Neural cell (in vitro differentiated cells): ENCODE measurements around the gene GLCE. TPM values are rescaled to one million over a fixed set of nuclear protein-coding genes. Genes with fewer than 3 reads are reported as not detected.

ENCODE experiments used
- H2AFZ ChIP-seq: fragments of 200-600, 300-800 bp; sonication (generic), shearing (Covaris generic); 2 replicates; pipeline ENCODE4 v1.6.0; 2014; ENCODE audit warnings: low read depth, mild to moderate bottlenecking, antibody characterized with exemption, low read length, moderate library complexity
- H3F3A ChIP-seq: fragments of 200-600 bp; shearing (Covaris generic); 2 replicates; pipeline ENCODE4 v1.6.1; 2016; ENCODE audit warnings: mild to moderate bottlenecking, moderate library complexity, mixed read lengths, antibody characterized with exemption, low read length; ENCODE audit not compliant: insufficient read depth, poor library complexity, severe bottlenecking
- H3K27ac ChIP-seq: fragments of 200-600, 300-800 bp; sonication (generic), shearing (Covaris generic); 2 replicates; pipeline ENCODE4 v1.5.1; 2014; ENCODE audit warnings: mild to moderate bottlenecking, low read length, moderate library complexity
- H3K27me3 ChIP-seq: fragments of 300-800, 200-600 bp; sonication (generic), shearing (Covaris generic); 2 replicates; pipeline ENCODE4 v1.6.0; 2014; ENCODE audit warnings: mild to moderate bottlenecking, low read depth, low read length, moderate library complexity; ENCODE audit not compliant: insufficient read depth
- H3K36me3 ChIP-seq: fragments of 300-800, 200-600 bp; sonication (generic), shearing (Covaris generic); 2 replicates; pipeline ENCODE4 v1.5.1; 2014; ENCODE audit warnings: mild to moderate bottlenecking, antibody characterized with exemption, low read length, moderate library complexity; ENCODE audit not compliant: insufficient read depth
- H3K4me2 ChIP-seq: fragments of 300-800, 200-600 bp; sonication (generic), shearing (Covaris generic); 2 replicates; pipeline ENCODE4 v1.6.0; 2014; ENCODE audit warnings: mild to moderate bottlenecking, low read length
- H3K4me3 ChIP-seq: fragments of 300-800, 200-600 bp; sonication (generic), shearing (Covaris generic); 2 replicates; pipeline ENCODE4 v1.5.1; 2014; ENCODE audit warnings: mild to moderate bottlenecking, low read length, moderate library complexity
- H3K79me2 ChIP-seq: fragments of 200-600 bp; shearing (Covaris generic); replicated peaks from 2 replicates; pipeline ENCODE4 v1.6.0; 2014; ENCODE audit warnings: mild to moderate bottlenecking, low read length, moderate library complexity; ENCODE audit not compliant: insufficient read depth
- H3K9ac ChIP-seq: fragments of 300-800, 200-600 bp; sonication (generic), shearing (Covaris generic); 2 replicates; pipeline ENCODE4 v1.6.1; 2016; ENCODE audit warnings: mild to moderate bottlenecking, low read length, mixed read lengths
- H3K9me2 ChIP-seq: fragments of 200-600 bp; shearing (Covaris generic); 2 replicates; pipeline ENCODE4 v1.6.1; 2016; ENCODE audit warnings: mild to moderate bottlenecking, low read length, mixed read lengths; ENCODE audit not compliant: insufficient read depth
- H3K9me3 ChIP-seq: fragments of 200-600, 300-800 bp; sonication (generic), shearing (Covaris generic); 2 replicates; pipeline ENCODE4 v1.6.1; 2016; ENCODE audit warnings: mild to moderate bottlenecking, mixed run types, low read length, moderate library complexity, mixed read lengths
- H4K20me1 ChIP-seq: fragments of 200-600 bp; shearing (Covaris generic); 2 replicates; pipeline ENCODE4 v1.6.1; 2016; ENCODE audit warnings: mild to moderate bottlenecking, mixed run types; ENCODE audit not compliant: insufficient read depth
- EP300 ChIP-seq: fragments of 450-650 bp; conservative IDR thresholded peaks from 2 replicates; pipeline ENCODE4 v1.6.1; 2014; ENCODE audit warnings: antibody characterized with exemption, mild to moderate bottlenecking, moderate library complexity; ENCODE audit not compliant: poor library complexity, severe bottlenecking
- EZH2 ChIP-seq: fragments of 200-600, 300-800 bp; shearing (Covaris generic), sonication (generic); IDR thresholded peaks from 2 replicates; pipeline ENCODE4 v1.6.1; 2014; ENCODE audit warnings: antibody characterized with exemption, low read length, borderline replicate concordance, mild to moderate bottlenecking; ENCODE audit not compliant: insufficient read depth, poor library complexity, severe bottlenecking
- MXI1 ChIP-seq: fragments of 450-650 bp; conservative IDR thresholded peaks from 2 replicates; pipeline ENCODE4 v1.6.1; 2014; ENCODE audit warnings: antibody characterized with exemption, mild to moderate bottlenecking; ENCODE audit not compliant: poor library complexity, severe bottlenecking
- POLR2AphosphoS5 ChIP-seq: IDR thresholded peaks from 2 replicates; pipeline ENCODE4 v1.6.1; 2012
- RAD21 ChIP-seq: fragments of 450-650 bp; conservative IDR thresholded peaks from 2 replicates; pipeline ENCODE4 v1.6.1; 2014; ENCODE audit warnings: antibody characterized with exemption, mild to moderate bottlenecking, moderate library complexity
- REST ChIP-seq: IDR thresholded peaks from 2 replicates; pipeline ENCODE4 v1.6.1; 2012; ENCODE audit warnings: borderline replicate concordance
- SMC3 ChIP-seq: fragments of 450-650 bp; conservative IDR thresholded peaks from 2 replicates; pipeline ENCODE4 v1.6.1; 2014; ENCODE audit warnings: antibody characterized with exemption, mild to moderate bottlenecking, moderate library complexity; ENCODE audit not compliant: poor library complexity
- TAF1 ChIP-seq: IDR thresholded peaks from 2 replicates; pipeline ENCODE4 v1.6.1; 2012; ENCODE audit warnings: low read depth
- polyA plus RNA-seq: library from polyadenylated mRNA; depleted of rRNA; stranded (reverse); fragments of >200 nt; gene quantifications from 2 replicates; pipeline ENCODE4 v1.2.3, GENCODE V29; 2014
- TF ChIP-seq, protein P1 (sequence below): fragments of 450-650 bp; IDR thresholded peaks from 2 replicates; pipeline ENCODE4 v1.5.1; 2014; ENCODE audit warnings: antibody characterized with exemption, mild to moderate bottlenecking, moderate library complexity; ENCODE audit not compliant: poor library complexity, severe bottlenecking

GLCE gene
- polyA plus RNA-seq, 1 donor from 2014 or later: 31.5 TPM

GRCh38 chr15:69140306-69140705 lies 20.1 kb upstream of the GLCE start:
- Histone ChIP-seq H3K9me3 (no peaks in the 10 kb centered on the region), H3K27ac (no peak overlapping the region), H3K9ac (no peak overlapping the region), H3K36me3 (no peaks in the 10 kb centered on the region), H3K27me3 (no peaks in the 10 kb centered on the region), H3F3A (no peaks in the 10 kb centered on the region), H4K20me1 (no peaks in the 10 kb centered on the region), H2AFZ (no peak overlapping the region), H3K9me2 (no peaks in the 10 kb centered on the region), H3K79me2 (no peaks in the 10 kb centered on the region), H3K4me3 (no peak overlapping the region), H3K4me2 (no peak overlapping the region)
- TF ChIP-seq REST (no peak), MXI1 (no peak), EP300 (peak; percentile 23)

- H3K4me3 ChIP-seq: no peak overlapping the region
- H3K27me3 ChIP-seq: no peaks in the 10 kb centered on the region
- no peak overlapping the region for H3K9ac ChIP-seq
- H3K36me3 ChIP-seq: no peaks in the 10 kb centered on the region
- TF ChIP-seq, protein P1, sequence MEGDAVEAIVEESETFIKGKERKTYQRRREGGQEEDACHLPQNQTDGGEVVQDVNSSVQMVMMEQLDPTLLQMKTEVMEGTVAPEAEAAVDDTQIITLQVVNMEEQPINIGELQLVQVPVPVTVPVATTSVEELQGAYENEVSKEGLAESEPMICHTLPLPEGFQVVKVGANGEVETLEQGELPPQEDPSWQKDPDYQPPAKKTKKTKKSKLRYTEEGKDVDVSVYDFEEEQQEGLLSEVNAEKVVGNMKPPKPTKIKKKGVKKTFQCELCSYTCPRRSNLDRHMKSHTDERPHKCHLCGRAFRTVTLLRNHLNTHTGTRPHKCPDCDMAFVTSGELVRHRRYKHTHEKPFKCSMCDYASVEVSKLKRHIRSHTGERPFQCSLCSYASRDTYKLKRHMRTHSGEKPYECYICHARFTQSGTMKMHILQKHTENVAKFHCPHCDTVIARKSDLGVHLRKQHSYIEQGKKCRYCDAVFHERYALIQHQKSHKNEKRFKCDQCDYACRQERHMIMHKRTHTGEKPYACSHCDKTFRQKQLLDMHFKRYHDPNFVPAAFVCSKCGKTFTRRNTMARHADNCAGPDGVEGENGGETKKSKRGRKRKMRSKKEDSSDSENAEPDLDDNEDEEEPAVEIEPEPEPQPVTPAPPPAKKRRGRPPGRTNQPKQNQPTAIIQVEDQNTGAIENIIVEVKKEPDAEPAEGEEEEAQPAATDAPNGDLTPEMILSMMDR: no peak
- TF ChIP-seq MXI1: no peak
- no peak for TF ChIP-seq EP300
- TF ChIP-seq RAD21: no peak
- no peaks in the 10 kb centered on the region for H4K20me1 ChIP-seq
- no peak overlapping the region for H3K4me2 ChIP-seq
- H2AFZ ChIP-seq: no peak overlapping the region
- H3K9me2 ChIP-seq: no peaks in the 10 kb centered on the region
- no peaks in the 10 kb centered on the region for H3K9me3 ChIP-seq
- H3K27ac ChIP-seq: no peak overlapping the region
- H3F3A ChIP-seq: no peaks in the 10 kb centered on the region
- no peaks in the 10 kb centered on the region for H3K79me2 ChIP-seq
Observed at GRCh38 chr15:69141286-69141701, 19.1 kb upstream of the GLCE start.

DNA sequence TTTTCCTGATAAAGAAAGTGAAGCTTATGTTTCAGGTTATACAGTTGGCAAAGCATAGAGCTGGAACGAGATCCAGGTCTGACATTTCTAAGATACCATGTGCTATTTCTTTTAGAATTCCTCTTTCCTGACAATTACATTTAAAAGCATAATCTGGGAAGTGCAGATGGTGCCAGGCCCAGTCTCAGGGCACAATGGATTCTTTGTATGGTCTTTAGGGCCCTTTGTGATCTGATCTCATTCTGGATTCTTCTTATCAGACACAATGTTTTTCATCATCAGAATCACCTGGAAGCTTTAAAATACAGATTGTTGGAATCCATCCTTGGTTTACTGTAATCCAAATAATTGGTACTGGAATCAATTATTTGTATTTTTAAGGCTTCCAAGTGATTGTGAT lies 18.6 kb upstream of the GLCE start:
- Histone ChIP-seq H3F3A (no peaks in the 10 kb centered on the region), H3K4me3 (no peak overlapping the region), H2AFZ (no peak overlapping the region), H3K36me3 (no peaks in the 10 kb centered on the region), H3K9ac (no peak overlapping the region), H4K20me1 (no peaks in the 10 kb centered on the region), H3K79me2 (no peaks in the 10 kb centered on the region), H3K27me3 (no peaks in the 10 kb centered on the region), H3K27ac (no peak overlapping the region), H3K9me3 (no peaks in the 10 kb centered on the region), H3K4me2 (no peak overlapping the region), H3K9me2 (no peaks in the 10 kb centered on the region)
- no peak for TF ChIP-seq POLR2AphosphoS5
- TF ChIP-seq REST: no peak
- TF ChIP-seq TAF1: no peak
- no peak for TF ChIP-seq EP300
- TF ChIP-seq RAD21: no peak
- TF ChIP-seq SMC3: no peak
- TF ChIP-seq, protein P1: no peak
- no peak for TF ChIP-seq MXI1
- TF ChIP-seq EZH2: no peak
